Peyer's patch (tissue), 4 donors: ENCODE measurements around the gene MICAL3. TPM values are rescaled to one million over a fixed set of nuclear protein-coding genes. Genes with fewer than 3 reads are reported as not detected.

Experiments
- DNase-seq, 3 donors: peaks; one replicate each; pipeline ENCODE4 v3.0.0-alpha.2; 2017 to 2019
- H3K27ac ChIP-seq, 4 donors: fragments of 200-600 bp; sonication (generic); one replicate each; pipeline ENCODE4 v1.5.1; 2016 to 2019
- H3K27me3 ChIP-seq, 2 donors: fragments of 200-600 bp; sonication (generic); one replicate each; pipeline ENCODE4 v1.5.1; 2019
- H3K36me3 ChIP-seq, 3 donors: fragments of 200-600 bp; sonication (generic); one replicate each; pipeline ENCODE4 v1.5.1; 2016 to 2019
- H3K4me1 ChIP-seq, 4 donors: fragments of 200-600 bp; sonication (generic); one replicate each; pipeline ENCODE4 v1.5.1; 2016 to 2019
- H3K4me3 ChIP-seq, 4 donors: fragments of 200-600 bp; sonication (generic); 1 replicate in 3 of 4; 2 replicates in 1 of 4; pipeline ENCODE4 v1.5.1; 2016 to 2019; ENCODE audit warnings: mild to moderate bottlenecking in 1 of 4
- H3K9me3 ChIP-seq, 4 donors: fragments of 200-600 bp; sonication (generic); one replicate each; pipeline ENCODE4 v1.5.1; 2016 to 2019; ENCODE audit warnings: mild to moderate bottlenecking in 1 of 4
- POLR2A ChIP-seq, 2 donors: fragments of 450-650 bp; IDR thresholded peaks; one replicate each; pipeline ENCODE4 v1.5.1; 2017; ENCODE audit warnings: antibody characterized with exemption in 2 of 2, mild to moderate bottlenecking in 2 of 2, moderate library complexity in 2 of 2
- total RNA-seq, 4 donors: library from RNA; depleted of rRNA; stranded (reverse); fragments of >200 nt; gene quantifications; one replicate each; pipeline ENCODE4 v1.1.0, GENCODE V29; 2016
- TF ChIP-seq, protein P1 (sequence below), 6 experiments: fragments of 450-650 bp in 4 of 6; fragments of 200-600 bp in 2 of 6; sonication (generic) in 1 of 6; IDR thresholded peaks; one replicate each; pipeline ENCODE4 v1.5.1; 2017 to 2019; ENCODE audit warnings: antibody characterized with exemption in 6 of 6, mild to moderate bottlenecking in 3 of 6, moderate library complexity in 1 of 6

MICAL3 gene
- total RNA-seq, 4 donors from 2014 or later: 68.5 to 99.1 (median 88.7) TPM

DNA sequence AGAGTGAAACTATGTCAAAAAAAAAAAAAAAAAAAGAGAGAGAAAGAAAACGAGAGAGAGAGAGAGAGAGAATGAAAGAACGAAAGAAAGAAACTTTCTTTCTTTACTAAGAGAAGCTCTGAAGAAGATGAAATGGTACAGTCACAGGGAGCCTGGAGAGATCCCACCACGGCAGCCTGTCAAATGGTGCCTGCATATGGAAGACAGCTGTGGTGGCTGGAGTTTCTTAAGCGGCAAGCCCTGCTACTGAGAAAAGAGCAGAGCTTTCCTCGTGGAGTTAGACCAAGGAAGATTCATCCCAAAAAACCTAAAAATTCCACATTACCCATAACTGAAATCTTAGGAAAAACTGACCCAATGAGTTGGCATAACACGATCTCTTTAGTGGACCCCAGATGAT is 66.7 kb downstream of the MICAL3 start:
- H3K27ac ChIP-seq: no peak overlapping the region

DNA sequence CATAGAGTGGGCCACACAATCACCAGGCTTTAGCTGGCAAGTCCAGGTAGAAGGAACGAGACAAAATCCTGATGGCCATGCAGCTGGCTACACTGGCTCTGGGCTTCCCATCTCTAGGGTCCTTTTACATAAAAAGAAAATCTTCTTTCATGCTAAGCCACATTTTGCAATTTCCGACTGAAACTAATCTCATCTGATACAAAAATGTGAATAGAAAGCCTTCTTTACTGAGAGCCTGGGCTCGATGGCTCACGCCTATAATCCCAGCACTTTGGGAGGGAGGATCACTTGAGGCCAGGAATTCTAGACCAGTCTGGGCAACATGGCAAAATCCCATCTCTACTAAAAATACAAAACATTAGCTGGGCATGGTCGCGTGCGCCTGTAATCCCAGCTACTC is 67.2 kb downstream of the MICAL3 start:
- Histone ChIP-seq H3K36me3 (no peaks in the 10 kb centered on the region), H3K9me3 (no peaks in the 10 kb centered on the region), H3K27me3 (no peaks in the 10 kb centered on the region), H3K27ac (no peak overlapping the region), H3K4me3 (no peak overlapping the region), H3K4me1 (no peaks in the 10 kb centered on the region)
- no peak for DNase-seq
- TF ChIP-seq, protein P1, sequence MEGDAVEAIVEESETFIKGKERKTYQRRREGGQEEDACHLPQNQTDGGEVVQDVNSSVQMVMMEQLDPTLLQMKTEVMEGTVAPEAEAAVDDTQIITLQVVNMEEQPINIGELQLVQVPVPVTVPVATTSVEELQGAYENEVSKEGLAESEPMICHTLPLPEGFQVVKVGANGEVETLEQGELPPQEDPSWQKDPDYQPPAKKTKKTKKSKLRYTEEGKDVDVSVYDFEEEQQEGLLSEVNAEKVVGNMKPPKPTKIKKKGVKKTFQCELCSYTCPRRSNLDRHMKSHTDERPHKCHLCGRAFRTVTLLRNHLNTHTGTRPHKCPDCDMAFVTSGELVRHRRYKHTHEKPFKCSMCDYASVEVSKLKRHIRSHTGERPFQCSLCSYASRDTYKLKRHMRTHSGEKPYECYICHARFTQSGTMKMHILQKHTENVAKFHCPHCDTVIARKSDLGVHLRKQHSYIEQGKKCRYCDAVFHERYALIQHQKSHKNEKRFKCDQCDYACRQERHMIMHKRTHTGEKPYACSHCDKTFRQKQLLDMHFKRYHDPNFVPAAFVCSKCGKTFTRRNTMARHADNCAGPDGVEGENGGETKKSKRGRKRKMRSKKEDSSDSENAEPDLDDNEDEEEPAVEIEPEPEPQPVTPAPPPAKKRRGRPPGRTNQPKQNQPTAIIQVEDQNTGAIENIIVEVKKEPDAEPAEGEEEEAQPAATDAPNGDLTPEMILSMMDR (IDR thresholded peaks at IDR 0.05): no peak
- no peak for TF ChIP-seq POLR2A (IDR thresholded peaks at IDR 0.05)

More for the DNA sequence above, 66.7 kb downstream of the MICAL3 start:
- DNase-seq: no peak
- no peaks in the 10 kb centered on the region for H3K9me3 ChIP-seq
- TF ChIP-seq POLR2A (IDR thresholded peaks at IDR 0.05): no peak
- TF ChIP-seq, protein P1 (IDR thresholded peaks at IDR 0.05): no peak
- H3K27me3 ChIP-seq: no peaks in the 10 kb centered on the region
- no peak overlapping the region for H3K4me3 ChIP-seq
- no peaks in the 10 kb centered on the region for H3K4me1 ChIP-seq
- no peaks in the 10 kb centered on the region for H3K36me3 ChIP-seq

DNA sequence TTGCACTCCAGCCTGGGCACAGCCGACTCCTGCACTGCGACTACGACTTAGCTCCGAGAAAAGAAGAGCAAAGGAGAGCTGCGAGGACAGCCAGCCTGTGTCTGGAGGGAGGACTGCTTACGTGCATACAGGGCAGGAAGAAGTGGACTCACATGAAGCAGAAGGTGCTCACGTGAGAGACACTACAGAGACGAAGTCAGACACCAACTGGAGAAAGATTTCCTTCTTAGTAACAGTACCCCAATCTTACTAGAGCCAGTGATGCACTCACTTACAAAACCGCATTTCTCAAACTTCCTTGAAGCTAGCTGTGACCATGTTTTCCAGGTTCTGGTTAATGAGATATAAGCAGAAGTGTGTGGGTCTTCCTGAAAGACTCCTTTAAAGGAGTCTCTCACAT is 67.7 kb downstream of the MICAL3 start:
- Histone ChIP-seq H3K27ac (no peak overlapping the region), H3K4me3 (no peak overlapping the region), H3K36me3 (no peaks in the 10 kb centered on the region), H3K27me3 (no peaks in the 10 kb centered on the region), H3K9me3 (no peaks in the 10 kb centered on the region), H3K4me1 (no peaks in the 10 kb centered on the region)
- TF ChIP-seq, protein P1 (IDR thresholded peaks at IDR 0.05): no peak
- no peak for TF ChIP-seq POLR2A (IDR thresholded peaks at IDR 0.05)
- no peak for DNase-seq

DNA sequence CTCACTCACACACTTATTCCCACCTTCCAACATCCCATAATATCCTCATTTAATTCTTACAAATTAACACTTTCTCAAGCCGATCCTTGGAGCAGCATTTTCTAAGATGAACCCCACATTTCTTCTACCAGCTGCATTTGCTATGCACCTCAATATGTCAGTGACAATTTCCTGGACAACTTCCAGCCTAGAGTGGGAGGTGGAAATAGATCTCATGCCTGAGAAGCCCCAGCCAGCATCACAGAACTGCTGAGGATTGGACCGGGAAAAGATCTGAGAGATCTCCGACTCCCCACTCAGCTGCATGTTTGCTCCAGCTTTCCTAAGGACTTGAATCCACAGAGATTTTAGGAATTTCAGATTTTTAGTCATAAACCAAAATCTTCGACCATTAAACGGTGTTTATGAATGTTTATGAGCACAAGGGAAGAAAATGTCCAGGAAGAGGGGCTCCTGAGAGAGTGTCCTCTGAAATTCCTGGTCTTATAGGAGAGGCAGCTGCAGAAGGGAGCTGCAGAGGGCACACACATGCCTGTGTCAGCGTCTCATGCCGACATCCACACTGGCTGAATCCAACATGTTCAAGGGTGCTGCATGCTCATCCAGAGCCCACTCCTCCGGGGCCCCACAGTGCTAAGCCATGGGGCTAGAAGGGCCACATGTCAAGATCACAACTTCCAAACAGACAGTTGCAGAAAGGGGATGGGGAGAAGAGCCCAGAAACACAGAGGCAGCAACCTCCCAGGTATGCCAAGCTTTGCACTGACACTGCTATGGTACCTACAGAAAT is 68.6 kb downstream of the MICAL3 start:
- Histone ChIP-seq H3K27ac (no peak overlapping the region), H3K27me3 (no peaks in the 10 kb centered on the region), H3K36me3 (no peaks in the 10 kb centered on the region), H3K9me3 (no peaks in the 10 kb centered on the region), H3K4me1 (no peaks in the 10 kb centered on the region), H3K4me3 (no peak overlapping the region)
- TF ChIP-seq, protein P1 (IDR thresholded peaks at IDR 0.05): no peak
- no peak for TF ChIP-seq POLR2A (IDR thresholded peaks at IDR 0.05)
- peak in 1 of 3 donors; percentile 13 for DNase-seq

DNA sequence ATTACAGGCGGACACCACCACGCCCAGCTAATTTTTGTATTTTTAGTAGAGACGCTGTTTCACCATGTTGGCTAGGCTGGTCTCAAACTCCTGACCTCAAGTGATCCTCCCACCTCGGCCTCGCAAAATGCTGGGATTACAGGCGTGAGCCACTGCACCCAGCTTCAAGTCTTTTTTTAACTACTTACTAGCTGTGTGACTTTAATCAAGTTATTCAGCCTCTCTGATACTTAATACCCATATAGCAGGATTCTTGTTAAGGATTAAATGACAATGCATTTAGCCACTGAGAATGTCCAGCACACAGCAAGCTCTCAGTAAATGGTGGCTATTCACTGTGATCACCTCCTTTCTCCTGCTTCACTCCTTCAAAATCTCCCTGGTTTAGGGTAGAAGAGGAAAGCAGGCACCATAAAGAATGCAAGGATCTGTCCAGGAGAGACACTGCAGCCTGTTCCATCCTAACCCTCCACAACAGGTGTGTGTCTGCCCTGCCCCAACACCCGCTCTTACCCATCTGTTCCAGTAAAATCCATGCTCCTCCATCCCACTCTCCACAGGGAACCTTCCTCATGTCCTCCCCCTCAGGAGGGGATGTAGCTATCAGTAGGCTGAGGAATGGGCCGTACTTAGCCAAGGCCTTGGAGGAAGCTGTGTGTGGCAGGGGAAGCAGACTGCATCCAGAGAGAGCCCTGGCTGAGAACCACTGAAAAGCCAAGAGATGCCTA is 69.3 kb downstream of the MICAL3 start:
- TF ChIP-seq POLR2A (IDR thresholded peaks at IDR 0.05): no peak
- TF ChIP-seq, protein P1 (IDR thresholded peaks at IDR 0.05): no peak

More for the DNA sequence above, 69.3 kb downstream of the MICAL3 start:
- H3K36me3 ChIP-seq: no peaks in the 10 kb centered on the region
- no peaks in the 10 kb centered on the region for H3K27me3 ChIP-seq
- peak in 1 of 3 donors; percentile 24 for DNase-seq
- no peaks in the 10 kb centered on the region for H3K4me1 ChIP-seq
- no peaks in the 10 kb centered on the region for H3K9me3 ChIP-seq
- no peak overlapping the region for H3K4me3 ChIP-seq
- H3K27ac ChIP-seq: no peak overlapping the region
